Peyer's patch (tissue), 4 donors: ENCODE results near the gene FAM200A. TPM values are rescaled to one million over a fixed set of nuclear protein-coding genes. Genes with fewer than 3 reads are reported as not detected.

Source experiments
- DNase-seq, 3 donors: peaks; one replicate each; pipeline ENCODE4 v3.0.0-alpha.2; 2017 to 2019
- H3K27ac ChIP-seq, 4 donors: fragments of 200-600 bp; sonication (generic); one replicate each; pipeline ENCODE4 v1.5.1; 2016 to 2019
- H3K27me3 ChIP-seq, 2 donors: fragments of 200-600 bp; sonication (generic); one replicate each; pipeline ENCODE4 v1.5.1; 2019
- H3K36me3 ChIP-seq, 3 donors: fragments of 200-600 bp; sonication (generic); one replicate each; pipeline ENCODE4 v1.5.1; 2016 to 2019
- H3K4me1 ChIP-seq, 4 donors: fragments of 200-600 bp; sonication (generic); one replicate each; pipeline ENCODE4 v1.5.1; 2016 to 2019
- H3K4me3 ChIP-seq, 4 donors: fragments of 200-600 bp; sonication (generic); 1 replicate in 3 of 4; 2 replicates in 1 of 4; pipeline ENCODE4 v1.5.1; 2016 to 2019; ENCODE audit warnings: mild to moderate bottlenecking in 1 of 4
- H3K9me3 ChIP-seq, 4 donors: fragments of 200-600 bp; sonication (generic); one replicate each; pipeline ENCODE4 v1.5.1; 2016 to 2019; ENCODE audit warnings: mild to moderate bottlenecking in 1 of 4
- POLR2A ChIP-seq, 2 donors: fragments of 450-650 bp; IDR thresholded peaks; one replicate each; pipeline ENCODE4 v1.5.1; 2017; ENCODE audit warnings: antibody characterized with exemption in 2 of 2, mild to moderate bottlenecking in 2 of 2, moderate library complexity in 2 of 2
- total RNA-seq, 4 donors: library from RNA; depleted of rRNA; stranded (reverse); fragments of >200 nt; gene quantifications; one replicate each; pipeline ENCODE4 v1.1.0, GENCODE V29; 2016
- TF ChIP-seq, protein P1 (sequence below), 6 experiments: fragments of 450-650 bp in 4 of 6; fragments of 200-600 bp in 2 of 6; sonication (generic) in 1 of 6; IDR thresholded peaks; one replicate each; pipeline ENCODE4 v1.5.1; 2017 to 2019; ENCODE audit warnings: antibody characterized with exemption in 6 of 6, mild to moderate bottlenecking in 3 of 6, moderate library complexity in 1 of 6

FAM200A gene
- total RNA-seq, 4 donors from 2014 or later, result 2.2 to 4.2 (median 2.6) TPM

DNA sequence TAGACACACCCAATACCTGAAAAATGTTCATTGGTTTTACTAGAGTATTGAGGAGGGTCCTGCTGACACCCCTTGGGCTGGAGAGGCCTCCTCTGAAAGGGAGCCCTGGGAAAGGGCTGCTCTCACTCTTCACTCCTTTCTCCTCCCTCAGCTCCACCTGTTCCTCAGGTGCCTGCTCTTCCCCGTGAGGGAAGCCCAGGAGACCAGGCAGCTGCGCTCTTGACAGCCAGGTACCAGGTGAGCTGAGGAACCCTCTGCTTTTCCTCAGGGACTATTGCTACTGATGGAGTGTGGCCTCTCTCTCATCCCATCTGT lies 9.8 kb upstream of the FAM200A start:
- H3K27me3 ChIP-seq, result no peaks in the 10 kb centered on the region

DNA sequence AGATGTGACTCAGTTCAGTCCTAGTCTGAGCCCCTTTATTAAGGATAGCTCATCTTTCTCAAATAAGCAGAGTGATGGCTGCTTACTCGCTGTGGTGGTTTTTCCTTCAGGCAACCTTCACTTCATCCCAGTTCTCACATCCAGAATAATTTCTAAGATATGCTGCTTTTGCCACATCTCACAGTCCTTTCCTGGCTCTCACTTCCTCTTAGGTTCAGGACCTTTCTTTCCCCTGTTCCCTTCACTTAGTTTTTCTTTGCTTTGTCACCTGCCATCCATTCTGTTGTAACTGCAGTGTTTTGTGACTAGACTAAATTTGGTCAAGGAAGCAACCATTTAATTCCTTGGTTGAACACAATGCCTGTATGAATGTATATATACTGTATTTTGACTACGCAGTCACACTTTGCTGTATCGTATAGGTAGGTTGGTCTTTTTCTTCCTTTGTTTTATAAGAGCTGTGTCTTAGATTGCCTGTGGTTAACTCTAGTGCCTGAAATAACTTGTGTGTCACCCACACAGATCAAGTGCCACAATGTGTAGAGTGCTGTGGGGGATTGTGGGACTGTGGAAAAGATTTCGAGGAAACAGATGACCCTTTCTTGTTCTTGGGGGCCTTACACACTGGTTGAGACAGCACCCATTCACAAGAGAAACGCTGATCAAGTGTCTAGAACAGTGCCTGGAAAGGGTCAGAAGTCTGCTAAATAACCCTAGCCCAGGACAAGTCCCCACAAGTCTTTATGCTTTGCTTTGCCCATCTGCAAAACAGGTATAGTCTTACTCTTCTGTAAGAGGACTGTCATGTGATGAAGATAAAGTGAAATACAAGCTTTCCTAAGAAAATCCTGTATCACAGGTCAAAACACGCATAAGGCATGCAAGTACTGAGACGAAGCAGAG lies 9.2 kb upstream of the FAM200A start:
- H3K27me3 ChIP-seq, result no peaks in the 10 kb centered on the region
- no peak for TF ChIP-seq POLR2A (IDR thresholded peaks at IDR 0.05)
- TF ChIP-seq, protein P1, sequence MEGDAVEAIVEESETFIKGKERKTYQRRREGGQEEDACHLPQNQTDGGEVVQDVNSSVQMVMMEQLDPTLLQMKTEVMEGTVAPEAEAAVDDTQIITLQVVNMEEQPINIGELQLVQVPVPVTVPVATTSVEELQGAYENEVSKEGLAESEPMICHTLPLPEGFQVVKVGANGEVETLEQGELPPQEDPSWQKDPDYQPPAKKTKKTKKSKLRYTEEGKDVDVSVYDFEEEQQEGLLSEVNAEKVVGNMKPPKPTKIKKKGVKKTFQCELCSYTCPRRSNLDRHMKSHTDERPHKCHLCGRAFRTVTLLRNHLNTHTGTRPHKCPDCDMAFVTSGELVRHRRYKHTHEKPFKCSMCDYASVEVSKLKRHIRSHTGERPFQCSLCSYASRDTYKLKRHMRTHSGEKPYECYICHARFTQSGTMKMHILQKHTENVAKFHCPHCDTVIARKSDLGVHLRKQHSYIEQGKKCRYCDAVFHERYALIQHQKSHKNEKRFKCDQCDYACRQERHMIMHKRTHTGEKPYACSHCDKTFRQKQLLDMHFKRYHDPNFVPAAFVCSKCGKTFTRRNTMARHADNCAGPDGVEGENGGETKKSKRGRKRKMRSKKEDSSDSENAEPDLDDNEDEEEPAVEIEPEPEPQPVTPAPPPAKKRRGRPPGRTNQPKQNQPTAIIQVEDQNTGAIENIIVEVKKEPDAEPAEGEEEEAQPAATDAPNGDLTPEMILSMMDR (IDR thresholded peaks at IDR 0.05), result no peak
- H3K27ac ChIP-seq, result peak overlapping the region in 1 of 4 donors; percentile 19
- H3K4me3 ChIP-seq, result no peak overlapping the region
- H3K36me3 ChIP-seq, result peaks cover 0 to 56% (median 0%) of the 10 kb centered on the region in 3 donors
- peaks cover 0 to 34% (median 9%) of the 10 kb centered on the region in 4 donors for H3K4me1 ChIP-seq
- no peaks in the 10 kb centered on the region for H3K9me3 ChIP-seq
- no peak for DNase-seq

More for the DNA sequence above, 9.8 kb upstream of the FAM200A start:
- Histone ChIP-seq H3K9me3 (no peaks in the 10 kb centered on the region), H3K4me3 (no peak overlapping the region), H3K27ac (no peak overlapping the region), H3K36me3 (peaks cover 0 to 62% (median 0%) of the 10 kb centered on the region in 3 donors), H3K4me1 (peaks cover 0 to 32% (median 9%) of the 10 kb centered on the region in 4 donors)
- DNase-seq, result no peak
- TF ChIP-seq, protein P1 (IDR thresholded peaks at IDR 0.05), result no peak
- TF ChIP-seq POLR2A (IDR thresholded peaks at IDR 0.05), result no peak

DNA sequence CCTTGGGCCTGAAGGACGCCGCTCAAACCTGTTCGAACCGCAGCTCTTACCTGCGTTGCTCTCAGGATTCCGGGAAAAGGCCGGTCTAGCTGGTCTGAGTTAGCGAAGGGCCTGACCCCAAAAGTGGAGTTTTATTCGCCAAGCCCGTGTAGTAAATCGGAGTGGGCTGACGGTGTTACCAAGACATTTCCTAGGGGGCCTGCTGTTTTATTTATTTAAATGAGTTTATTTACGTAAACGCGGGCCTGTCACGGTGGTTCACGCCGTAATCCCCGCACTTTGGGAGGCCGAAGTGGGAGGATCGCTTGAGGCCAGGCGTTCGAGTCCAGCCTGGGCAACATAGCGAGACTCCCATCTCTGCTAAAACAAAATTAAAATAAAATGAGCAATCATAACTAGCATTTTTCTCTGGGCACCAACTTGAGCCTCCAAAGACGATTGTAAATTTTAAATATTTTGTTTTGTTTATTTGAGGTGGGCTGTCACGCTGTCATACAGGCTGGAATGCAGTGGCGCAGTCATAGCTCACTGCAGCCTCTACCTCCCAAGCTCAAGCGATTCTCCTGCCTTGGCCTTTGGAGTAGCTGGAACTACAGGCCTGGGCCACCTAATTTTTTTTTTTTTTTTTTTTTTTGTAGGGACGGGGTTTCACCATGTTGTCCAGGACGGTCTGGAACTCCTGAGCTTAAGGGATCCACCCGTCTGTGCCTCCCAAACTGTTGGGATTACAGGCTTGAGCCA lies 7.4 kb upstream of the FAM200A start:
- H3K27me3 ChIP-seq, result no peaks in the 10 kb centered on the region
- H3K27ac ChIP-seq, result peak overlapping the region; percentile 90 to 98 (median 96)
- H3K36me3 ChIP-seq, result peaks cover 0 to 40% (median 0%) of the 10 kb centered on the region in 3 donors
- peak overlapping the region; percentile 76 to 96 (median 80) for H3K4me3 ChIP-seq
- peak in 1 of 3 donors; percentile 33 for DNase-seq
- TF ChIP-seq, protein P1 (IDR thresholded peaks at IDR 0.05), result no peak
- no peak for TF ChIP-seq POLR2A (IDR thresholded peaks at IDR 0.05)
- no peaks in the 10 kb centered on the region for H3K9me3 ChIP-seq
- peaks cover 0 to 34% (median 9%) of the 10 kb centered on the region in 4 donors for H3K4me1 ChIP-seq

DNA sequence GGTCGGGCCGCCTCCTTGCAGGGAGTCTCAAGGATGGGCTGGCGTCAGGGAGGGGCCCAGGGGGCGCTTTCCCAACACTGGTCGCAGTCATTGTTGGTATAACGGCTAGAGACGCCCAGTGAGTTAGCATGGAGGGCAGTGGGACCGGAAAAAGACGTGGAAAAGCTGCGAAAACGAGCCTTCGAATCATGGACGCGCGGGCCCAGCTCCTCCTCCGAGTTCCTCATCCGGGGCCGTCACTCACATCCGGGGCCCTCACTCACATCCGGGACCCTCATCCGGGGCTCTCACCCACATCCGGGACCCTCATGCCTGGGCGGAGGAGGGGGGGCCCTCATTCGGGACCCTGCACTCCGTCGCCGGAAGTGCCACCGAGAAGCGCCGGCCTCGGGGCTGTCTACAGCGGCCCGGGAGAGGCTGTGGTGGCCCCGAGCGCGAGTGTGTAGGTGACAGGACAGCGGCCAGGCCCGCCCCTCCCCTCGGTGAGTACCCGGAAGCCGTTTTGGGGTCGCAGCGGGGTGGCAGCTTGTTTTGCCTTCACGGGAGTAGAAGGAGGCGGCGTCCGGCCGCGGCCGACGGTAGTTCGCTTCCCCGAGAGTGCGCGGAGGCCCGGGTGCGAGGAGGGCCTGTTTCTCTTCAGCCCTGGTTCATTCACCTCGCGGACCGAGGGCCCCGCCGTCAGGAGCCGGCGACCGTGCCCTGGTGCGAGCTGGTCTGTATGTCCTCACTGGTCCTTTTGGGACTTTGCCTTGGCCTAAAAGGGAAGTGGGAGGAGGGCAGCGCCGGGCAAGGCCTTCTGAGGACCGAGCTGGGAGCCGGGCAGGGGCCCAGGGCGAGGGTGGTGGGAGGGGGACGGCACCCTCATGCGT lies 6.6 kb upstream of the FAM200A start, which contains the start of gene ZNF655:
ZNF655 (plus strand) TSS at position 337 of the 869 bp plus-strand sequence. CDS start 1,918 bp downstream, outside the sequence.
- H3K9me3 ChIP-seq, result no peaks in the 10 kb centered on the region
- TF ChIP-seq, protein P1 (IDR thresholded peaks at IDR 0.05), result no peak
- peak; percentile 62 to 72 for TF ChIP-seq POLR2A (IDR thresholded peaks at IDR 0.05)
- peak; percentile 92 to 96 (median 94) for DNase-seq
- peak within 1 kb of the TSS; percentile 76 to 96 (median 80) for H3K4me3 ChIP-seq
- no peaks in the 10 kb centered on the region for H3K27me3 ChIP-seq
- peak within 1 kb of the TSS; percentile 90 to 98 (median 96) for H3K27ac ChIP-seq
- H3K36me3 ChIP-seq, result peaks cover 0 to 32% (median 0%) of the 10 kb centered on the region in 3 donors
- H3K4me1 ChIP-seq, result peaks cover 0 to 34% (median 9%) of the 10 kb centered on the region in 4 donors

DNA sequence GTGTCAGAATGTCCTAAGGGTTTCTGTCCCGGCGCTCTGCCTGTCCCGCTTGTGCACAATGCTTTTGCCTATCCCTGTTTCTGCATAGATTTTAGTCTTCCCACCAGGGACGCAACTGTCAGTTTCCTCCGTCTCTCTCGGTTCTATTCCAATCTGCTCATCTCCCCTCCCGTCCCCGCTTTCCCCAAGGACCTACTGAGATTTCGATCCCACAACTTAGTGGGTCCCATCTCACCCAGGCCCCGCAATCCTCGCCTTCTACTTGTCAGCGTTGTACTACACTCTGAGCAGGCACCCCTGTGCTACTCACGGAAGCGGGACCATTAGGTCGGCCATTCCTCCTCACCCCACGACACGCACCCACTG lies 6.0 kb upstream of the FAM200A start:
- H3K27ac ChIP-seq, result peak overlapping the region; percentile 90 to 98 (median 96)
- DNase-seq, result no peak
- no peaks in the 10 kb centered on the region for H3K27me3 ChIP-seq
- peaks cover 0 to 26% (median 0%) of the 10 kb centered on the region in 3 donors for H3K36me3 ChIP-seq
- H3K4me1 ChIP-seq, result peaks cover 0 to 30% (median 9%) of the 10 kb centered on the region in 4 donors
- no peaks in the 10 kb centered on the region for H3K9me3 ChIP-seq
- TF ChIP-seq POLR2A (IDR thresholded peaks at IDR 0.05), result no peak
- TF ChIP-seq, protein P1 (IDR thresholded peaks at IDR 0.05), result no peak
- H3K4me3 ChIP-seq, result peak overlapping the region; percentile 76 to 96 (median 80)
